ENCODE data around the gene AMY2B.
"Not testable (repeated sequence)": the region's sequence is repeated elsewhere in the genome, so short reads cannot be mapped to it uniquely, and the experiment has no call there.

The AMY2B gene

GRCh38 chr1:103571289-103571688 lies at the start of gene AMY2B:
AMY2B (plus strand) TSS chr1:103571589; CDS start chr1:103571603, 14 bp downstream.
- H3K36me3 Mint-ChIP-seq (ENCODE audit: low read depth); H3K27me3 Mint-ChIP-seq (ENCODE audit: low read depth); H3K4me1 Mint-ChIP-seq (ENCODE audit: low read depth); H3K9me3 Mint-ChIP-seq; H3K4me3 Mint-ChIP-seq; H3K27ac Mint-ChIP-seq: not testable (repeated sequence)

- no peak overlapping the region for H3K27ac Mint-ChIP-seq
- peaks cover 22% of the 10 kb centered on the region for H3K4me1 Mint-ChIP-seq (ENCODE audit: low read depth)
- no peaks in the 10 kb centered on the region for H3K9me3 Mint-ChIP-seq
- peaks cover 6% of the 10 kb centered on the region for H3K36me3 Mint-ChIP-seq (ENCODE audit: low read depth)
- H3K27me3 Mint-ChIP-seq (ENCODE audit: low read depth) = peaks cover 5% of the 10 kb centered on the region
- no peak overlapping the region for H3K4me3 Mint-ChIP-seq
These were observed 48.0 kb upstream of the AMY2B start for GRCh38 chr1:103523346-103523745.

- Mint-ChIP-seq H3K4me1 (ENCODE audit: low read depth) (peaks cover 35% of the 10 kb centered on the region), H3K36me3 (ENCODE audit: low read depth) (peaks cover 15% of the 10 kb centered on the region), H3K9me3 (no peaks in the 10 kb centered on the region), H3K27me3 (ENCODE audit: low read depth) (peaks cover 5% of the 10 kb centered on the region), H3K27ac (peak overlapping the region; percentile 60), H3K4me3 (peak overlapping the region; percentile 75)
These were observed 46.2 kb upstream of the AMY2B start for GRCh38 chr1:103525114-103525606.

GRCh38 chr1:103525607-103526507 lies 45.5 kb upstream of the AMY2B start, which contains the start of gene RNPC3:
RNPC3 (plus strand) TSS chr1:103525699; CDS start chr1:103526071, 372 bp downstream.
- Mint-ChIP-seq H3K36me3 (ENCODE audit: low read depth) (peaks cover 20% of the 10 kb centered on the region), H3K27ac (peak within 1 kb of the TSS; percentile 98), H3K4me1 (ENCODE audit: low read depth) (peaks cover 40% of the 10 kb centered on the region), H3K4me3 (peak within 1 kb of the TSS; percentile 98), H3K9me3 (no peaks in the 10 kb centered on the region), H3K27me3 (ENCODE audit: low read depth) (peaks cover 5% of the 10 kb centered on the region)

- Mint-ChIP-seq H3K27me3 (ENCODE audit: low read depth) (peaks cover 5% of the 10 kb centered on the region), H3K9me3 (no peaks in the 10 kb centered on the region), H3K4me3 (peak overlapping the region; percentile 76), H3K27ac (peak overlapping the region; percentile 47), H3K4me1 (ENCODE audit: low read depth) (peaks cover 48% of the 10 kb centered on the region), H3K36me3 (ENCODE audit: low read depth) (peaks cover 32% of the 10 kb centered on the region)
These were observed 44.1 kb upstream of the AMY2B start for GRCh38 chr1:103527331-103527730.

- Mint-ChIP-seq H3K27me3 (ENCODE audit: low read depth) (no peaks in the 10 kb centered on the region), H3K36me3 (ENCODE audit: low read depth) (peaks cover 42% of the 10 kb centered on the region), H3K4me3 (no peak overlapping the region), H3K4me1 (ENCODE audit: low read depth) (peaks cover 59% of the 10 kb centered on the region), H3K9me3 (no peaks in the 10 kb centered on the region), H3K27ac (no peak overlapping the region)
These were observed 41.6 kb upstream of the AMY2B start for GRCh38 chr1:103529746-103530145.

- Mint-ChIP-seq H3K36me3 (ENCODE audit: low read depth) (peaks cover 33% of the 10 kb centered on the region), H3K4me1 (ENCODE audit: low read depth) (peaks cover 6% of the 10 kb centered on the region), H3K9me3 (no peaks in the 10 kb centered on the region), H3K27me3 (ENCODE audit: low read depth) (no peaks in the 10 kb centered on the region), H3K27ac (no peak overlapping the region), H3K4me3 (no peak overlapping the region)
These were observed 33.2 kb upstream of the AMY2B start for GRCh38 chr1:103538226-103538625.

DNA sequence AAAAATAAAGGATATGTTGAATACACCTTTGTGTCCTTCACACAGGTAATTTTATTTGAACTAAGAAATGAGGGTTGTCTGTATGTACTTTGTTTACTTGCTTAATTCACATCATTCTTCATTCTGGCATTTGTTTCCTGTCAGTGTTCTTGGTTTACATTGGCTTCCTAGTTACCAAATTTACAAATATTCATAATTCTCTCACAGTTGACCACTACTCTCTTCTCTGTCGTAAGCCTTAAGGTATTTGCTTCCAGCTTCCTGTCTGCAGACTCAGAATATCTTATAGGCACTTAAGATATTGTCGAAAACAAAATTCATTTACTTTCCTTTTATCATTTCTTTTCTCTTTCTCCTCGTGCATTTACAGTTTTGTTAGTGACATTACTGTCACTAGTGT lies 30.0 kb upstream of the AMY2B start:
- no peaks in the 10 kb centered on the region for H3K27me3 Mint-ChIP-seq (ENCODE audit: low read depth)
- no peak overlapping the region for H3K27ac Mint-ChIP-seq
- H3K4me3 Mint-ChIP-seq = no peak overlapping the region
- no peaks in the 10 kb centered on the region for H3K9me3 Mint-ChIP-seq
- no peaks in the 10 kb centered on the region for H3K4me1 Mint-ChIP-seq (ENCODE audit: low read depth)
- peaks cover 37% of the 10 kb centered on the region for H3K36me3 Mint-ChIP-seq (ENCODE audit: low read depth)

- H3K27ac Mint-ChIP-seq = no peak overlapping the region
- no peaks in the 10 kb centered on the region for H3K9me3 Mint-ChIP-seq
- peaks cover 30% of the 10 kb centered on the region for H3K36me3 Mint-ChIP-seq (ENCODE audit: low read depth)
- H3K4me1 Mint-ChIP-seq (ENCODE audit: low read depth) = no peaks in the 10 kb centered on the region
- H3K27me3 Mint-ChIP-seq (ENCODE audit: low read depth) = no peaks in the 10 kb centered on the region
- no peak overlapping the region for H3K4me3 Mint-ChIP-seq
These were observed 24.9 kb upstream of the AMY2B start for GRCh38 chr1:103546496-103546895.

DNA sequence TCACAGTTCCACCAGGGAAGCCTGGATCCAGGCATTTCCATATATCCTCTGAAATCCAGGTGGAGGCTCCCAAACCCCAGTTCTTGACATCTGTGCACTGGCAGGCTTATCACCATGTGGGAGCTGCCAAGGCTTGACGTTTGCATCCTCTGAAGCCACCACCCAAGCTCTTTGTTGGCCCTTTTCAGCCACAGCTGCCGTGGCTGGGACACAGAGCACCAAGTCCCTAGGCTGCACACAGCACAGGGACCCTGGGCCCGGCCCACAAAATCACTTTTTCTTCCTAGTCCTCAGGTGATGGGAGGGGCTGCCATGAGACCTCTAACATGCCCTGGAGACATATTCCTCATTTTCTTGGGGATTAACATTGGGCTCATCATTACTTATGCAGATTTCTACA lies 23.5 kb upstream of the AMY2B start:
- Mint-ChIP-seq H3K36me3 (ENCODE audit: low read depth) (peaks cover 30% of the 10 kb centered on the region), H3K9me3 (no peaks in the 10 kb centered on the region), H3K4me3 (no peak overlapping the region), H3K27me3 (ENCODE audit: low read depth) (no peaks in the 10 kb centered on the region), H3K27ac (no peak overlapping the region), H3K4me1 (ENCODE audit: low read depth) (no peaks in the 10 kb centered on the region)

- H3K36me3 Mint-ChIP-seq (ENCODE audit: low read depth) = peaks cover 5% of the 10 kb centered on the region
- H3K4me3 Mint-ChIP-seq = no peak overlapping the region
- no peaks in the 10 kb centered on the region for H3K27me3 Mint-ChIP-seq (ENCODE audit: low read depth)
- no peaks in the 10 kb centered on the region for H3K9me3 Mint-ChIP-seq
- H3K27ac Mint-ChIP-seq = no peak overlapping the region
- H3K4me1 Mint-ChIP-seq (ENCODE audit: low read depth) = no peaks in the 10 kb centered on the region
These were observed 11.0 kb upstream of the AMY2B start for GRCh38 chr1:103560427-103560826.

GRCh38 chr1:103561124-103561523 lies 10.3 kb upstream of the AMY2B start:
- H3K27me3 Mint-ChIP-seq (ENCODE audit: low read depth); H3K36me3 Mint-ChIP-seq (ENCODE audit: low read depth); H3K9me3 Mint-ChIP-seq; H3K4me3 Mint-ChIP-seq; H3K27ac Mint-ChIP-seq; H3K4me1 Mint-ChIP-seq (ENCODE audit: low read depth): not testable (repeated sequence)

GRCh38 chr1:103561643-103562395 lies 9.6 kb upstream of the AMY2B start:
- H3K36me3 Mint-ChIP-seq (ENCODE audit: low read depth) = peaks cover 1% of the 10 kb centered on the region
- no peaks in the 10 kb centered on the region for H3K9me3 Mint-ChIP-seq
- H3K27me3 Mint-ChIP-seq (ENCODE audit: low read depth) = no peaks in the 10 kb centered on the region
- no peak overlapping the region for H3K27ac Mint-ChIP-seq
- no peaks in the 10 kb centered on the region for H3K4me1 Mint-ChIP-seq (ENCODE audit: low read depth)
- no peak overlapping the region for H3K4me3 Mint-ChIP-seq

DNA sequence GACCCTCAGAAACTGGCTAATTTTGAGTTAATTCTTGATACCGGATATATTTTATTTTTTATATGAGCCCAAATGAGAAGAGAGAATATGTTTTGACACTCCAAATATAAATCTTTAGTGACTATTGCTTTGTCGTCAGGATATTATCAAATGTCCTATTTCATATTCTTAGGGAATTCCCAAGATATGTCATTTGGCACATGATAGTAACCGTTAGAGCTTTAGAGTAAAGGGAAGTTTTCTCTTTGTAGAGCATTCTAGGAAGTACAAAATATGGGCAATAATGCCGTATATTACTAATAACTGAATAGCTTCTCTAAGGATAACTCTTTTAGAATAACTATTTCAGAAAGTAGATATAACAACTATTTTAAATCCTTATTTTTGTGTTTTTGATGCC lies 8.3 kb upstream of the AMY2B start:
- H3K4me3 Mint-ChIP-seq = no peak overlapping the region
- H3K4me1 Mint-ChIP-seq (ENCODE audit: low read depth) = no peaks in the 10 kb centered on the region
- no peak overlapping the region for H3K27ac Mint-ChIP-seq
- H3K27me3 Mint-ChIP-seq (ENCODE audit: low read depth) = no peaks in the 10 kb centered on the region
- H3K36me3 Mint-ChIP-seq (ENCODE audit: low read depth) = no peaks in the 10 kb centered on the region
- H3K9me3 Mint-ChIP-seq = no peaks in the 10 kb centered on the region

DNA sequence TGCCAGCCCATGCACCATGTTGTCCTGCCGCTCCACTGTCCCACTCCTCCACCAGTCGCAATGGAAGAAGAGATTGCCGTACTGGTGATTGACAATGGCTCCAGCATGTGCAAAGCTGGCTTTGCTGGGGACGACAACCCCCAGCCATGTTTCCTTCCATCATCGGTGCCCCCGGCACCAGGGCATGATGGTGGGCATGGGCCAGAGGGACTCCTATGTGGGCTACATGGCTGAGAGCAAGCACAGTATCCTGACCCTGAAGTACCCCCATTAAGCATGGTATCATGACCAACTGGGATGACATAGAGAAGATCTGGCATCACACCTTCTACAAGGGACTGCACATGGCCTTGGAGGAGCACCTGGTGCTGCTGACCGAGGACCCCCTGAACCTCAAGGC lies 1.9 kb upstream of the AMY2B start:
- no peaks in the 10 kb centered on the region for H3K36me3 Mint-ChIP-seq (ENCODE audit: low read depth)
- no peak overlapping the region for H3K4me3 Mint-ChIP-seq
- H3K9me3 Mint-ChIP-seq = no peaks in the 10 kb centered on the region
- no peak overlapping the region for H3K27ac Mint-ChIP-seq
- H3K4me1 Mint-ChIP-seq (ENCODE audit: low read depth) = no peaks in the 10 kb centered on the region
- H3K27me3 Mint-ChIP-seq (ENCODE audit: low read depth) = no peaks in the 10 kb centered on the region

Data from T-helper 1 cell treated with Interleukin-12 subunit alpha and Interleukin-12 subunit beta and Interleukin-4 antibody, amounts not matched to agents 30 μg/mL and 1 μg/mL, for 36 hours (primary cell).